HFF-Myc (cell line): ENCODE results near the gene NEK11.

Experiments used
- DNase-seq: peaks from one replicate; pipeline ENCODE4 v3.0.0-alpha.2; 2011; ENCODE audit warnings: low read depth; ENCODE audit errors: extremely low read depth
- H3K4me3 ChIP-seq: replicated peaks from 2 replicates; pipeline ENCODE4 v1.5.1; 2011; ENCODE audit warnings: low read depth, mild to moderate bottlenecking, control low read depth, low read length
- TF ChIP-seq, protein P1 (sequence below): IDR thresholded peaks from 2 replicates; pipeline ENCODE4 v1.5.1; 2012; ENCODE audit warnings: mild to moderate bottlenecking, low read depth, low read length, control low read depth; ENCODE audit errors: missing control alignments

Gene NEK11

GRCh38 chr3:131228522-131228921, 201.8 kb downstream of the NEK11 start:
- no peak for DNase-seq
- TF ChIP-seq, protein P1, sequence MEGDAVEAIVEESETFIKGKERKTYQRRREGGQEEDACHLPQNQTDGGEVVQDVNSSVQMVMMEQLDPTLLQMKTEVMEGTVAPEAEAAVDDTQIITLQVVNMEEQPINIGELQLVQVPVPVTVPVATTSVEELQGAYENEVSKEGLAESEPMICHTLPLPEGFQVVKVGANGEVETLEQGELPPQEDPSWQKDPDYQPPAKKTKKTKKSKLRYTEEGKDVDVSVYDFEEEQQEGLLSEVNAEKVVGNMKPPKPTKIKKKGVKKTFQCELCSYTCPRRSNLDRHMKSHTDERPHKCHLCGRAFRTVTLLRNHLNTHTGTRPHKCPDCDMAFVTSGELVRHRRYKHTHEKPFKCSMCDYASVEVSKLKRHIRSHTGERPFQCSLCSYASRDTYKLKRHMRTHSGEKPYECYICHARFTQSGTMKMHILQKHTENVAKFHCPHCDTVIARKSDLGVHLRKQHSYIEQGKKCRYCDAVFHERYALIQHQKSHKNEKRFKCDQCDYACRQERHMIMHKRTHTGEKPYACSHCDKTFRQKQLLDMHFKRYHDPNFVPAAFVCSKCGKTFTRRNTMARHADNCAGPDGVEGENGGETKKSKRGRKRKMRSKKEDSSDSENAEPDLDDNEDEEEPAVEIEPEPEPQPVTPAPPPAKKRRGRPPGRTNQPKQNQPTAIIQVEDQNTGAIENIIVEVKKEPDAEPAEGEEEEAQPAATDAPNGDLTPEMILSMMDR = no peak

GRCh38 chr3:131231710-131232389, 205.2 kb downstream of the NEK11 start:
- no peak for DNase-seq

More at GRCh38 chr3:131228522-131228921, 201.8 kb downstream of the NEK11 start:
- H3K4me3 ChIP-seq = no peak overlapping the region

GRCh38 chr3:131232711-131233267, 206.1 kb downstream of the NEK11 start:
- DNase-seq = no peak
- H3K4me3 ChIP-seq = no peak overlapping the region
- TF ChIP-seq, protein P1 = no peak

More at GRCh38 chr3:131231710-131232389, 205.2 kb downstream of the NEK11 start:
- TF ChIP-seq, protein P1 = no peak
- no peak overlapping the region for H3K4me3 ChIP-seq

DNA sequence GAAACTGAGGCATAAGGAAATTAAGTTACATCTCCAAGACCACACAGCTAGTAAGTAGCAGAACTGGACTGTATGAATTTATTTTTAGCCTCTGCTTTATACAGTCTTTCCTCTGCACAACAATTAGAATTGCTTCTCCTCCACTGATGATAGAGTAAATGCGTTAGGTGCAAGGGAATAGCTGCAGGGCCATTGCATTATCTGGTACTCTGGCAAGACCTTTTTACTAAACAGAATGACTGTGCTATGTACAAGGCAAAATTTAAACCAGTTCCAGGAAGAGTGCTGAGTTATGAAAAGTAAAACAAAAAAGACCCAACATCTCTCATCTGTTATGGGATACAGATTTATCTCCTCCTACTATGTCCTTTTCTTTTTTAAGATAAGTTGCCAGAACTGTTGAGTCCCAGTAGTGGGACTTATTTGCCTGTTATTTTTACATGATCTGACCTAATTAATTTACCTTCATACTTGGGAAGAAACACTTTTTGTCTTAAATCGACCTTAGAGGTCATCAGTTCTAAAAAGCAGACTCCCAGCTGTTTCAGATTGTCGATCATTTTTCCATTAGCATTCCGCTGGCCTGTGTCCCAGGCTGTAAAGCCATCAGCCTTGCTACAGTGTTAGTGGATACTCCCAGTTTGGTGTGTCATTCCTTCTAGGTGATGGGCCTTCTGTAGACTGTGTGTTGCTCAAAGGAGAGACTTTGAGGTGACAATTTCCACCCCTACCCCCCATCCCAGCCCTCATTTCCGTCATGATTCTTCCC, 207.4 kb downstream of the NEK11 start:
- no peak overlapping the region for H3K4me3 ChIP-seq
- DNase-seq = no peak
- TF ChIP-seq, protein P1 = no peak

DNA sequence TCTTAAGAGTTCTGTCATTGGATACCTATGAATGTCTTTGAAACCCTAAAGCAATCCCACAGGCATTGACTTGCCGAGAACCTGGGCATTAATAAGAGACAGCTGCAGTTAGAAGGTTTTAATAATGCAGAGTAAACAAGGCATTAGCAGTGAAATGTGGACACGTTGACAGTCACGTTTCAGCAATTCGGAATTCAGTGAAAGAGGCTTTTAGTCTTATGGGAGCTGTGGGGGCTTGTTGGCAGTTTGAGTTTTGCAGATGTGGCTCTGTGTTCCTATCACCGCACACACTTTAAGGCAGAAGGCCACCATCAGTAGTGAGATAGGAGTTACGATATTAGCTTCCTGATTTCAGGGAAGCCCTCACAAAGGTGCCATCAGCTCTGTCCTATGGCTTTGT, 209.7 kb downstream of the NEK11 start:
- no peak overlapping the region for H3K4me3 ChIP-seq
- DNase-seq = no peak
- TF ChIP-seq, protein P1 = no peak

DNA sequence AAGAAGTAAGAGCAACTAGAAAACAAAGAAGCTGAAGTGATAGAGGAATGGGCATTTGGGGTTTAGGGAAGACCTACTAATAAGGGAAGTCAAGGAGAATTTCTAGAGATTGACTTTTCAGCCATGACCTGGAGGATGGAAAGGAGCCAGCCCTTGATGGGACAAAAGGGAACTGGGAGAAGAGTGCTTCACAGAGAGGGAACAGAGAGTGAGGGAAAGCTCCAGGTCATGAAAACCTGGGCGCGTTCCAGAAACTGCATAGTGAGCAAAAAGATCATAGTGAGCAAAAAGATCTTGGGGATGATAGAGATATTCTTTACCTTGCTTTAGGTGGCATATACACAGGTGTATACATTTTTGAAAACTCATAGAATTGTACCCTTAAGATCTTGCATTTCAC, 211.8 kb downstream of the NEK11 start:
- H3K4me3 ChIP-seq = no peak overlapping the region
- DNase-seq = no peak
- TF ChIP-seq, protein P1 = no peak
